ENCODE measurements around the gene CCDC102A. TPM values are rescaled to one million over a fixed set of nuclear protein-coding genes. Genes with fewer than 3 reads are reported as not detected.

CCDC102A gene
- total RNA-seq, 6 donors from 2014 or later: 8.2 to 41.9 (median 16.5) TPM

GRCh38 chr16:57479976-57480753 is 56.2 kb downstream of the CCDC102A start:
- WGBS, 2 donors: 34 to 43% methylated on average over 3 to 13 of the region's 15 CpGs

GRCh38 chr16:57479205-57479975 is 57.0 kb downstream of the CCDC102A start:
- DNase-seq: peak in 1 of 2 donors; percentile 83
- TF ChIP-seq POLR2A (IDR thresholded peaks at IDR 0.05) (no peak), POLR2AphosphoS5 (IDR thresholded peaks at IDR 0.05) (no peak), EP300 (IDR thresholded peaks at IDR 0.05) (no peak), CTCF (IDR thresholded peaks at IDR 0.05) (no peak)
- ATAC-seq (ENCODE audit: low FRiP score in 2 of 2): peak in 1 of 2 donors; percentile 77
- WGBS, 2 donors: 17 to 36% methylated on average over 21 to 29 of the region's 36 CpGs
- H3K4me1 ChIP-seq: peaks cover 38 to 63% (median 54%) of the 10 kb centered on the region in 4 donors
- peaks cover 0 to 9% (median 2%) of the 10 kb centered on the region in 4 donors for H3K36me3 ChIP-seq
- H3K27ac ChIP-seq: peak overlapping the region; percentile 40 to 64 (median 62)
- H3K4me3 ChIP-seq: peak overlapping the region; percentile 4 to 52 (median 36)
- H3K9me3 ChIP-seq: no peaks in the 10 kb centered on the region
- no peaks in the 10 kb centered on the region for H3K27me3 ChIP-seq

More at GRCh38 chr16:57479976-57480753, 56.2 kb downstream of the CCDC102A start:
- TF ChIP-seq POLR2A (IDR thresholded peaks at IDR 0.05) (no peak), POLR2AphosphoS5 (IDR thresholded peaks at IDR 0.05) (no peak), CTCF (IDR thresholded peaks at IDR 0.05) (no peak), EP300 (IDR thresholded peaks at IDR 0.05) (no peak)
- Histone ChIP-seq H3K9me3 (no peaks in the 10 kb centered on the region), H3K4me1 (peaks cover 43 to 71% (median 60%) of the 10 kb centered on the region in 4 donors), H3K4me3 (peak overlapping the region; percentile 4 to 52 (median 36)), H3K27me3 (no peaks in the 10 kb centered on the region), H3K27ac (peak overlapping the region; percentile 40 to 64 (median 62)), H3K36me3 (peaks cover 0 to 2% (median under 1%) of the 10 kb centered on the region in 4 donors)
- ATAC-seq (ENCODE audit: low FRiP score in 2 of 2): peak; percentile 78 to 80
- DNase-seq: peak; percentile 77 to 85

GRCh38 chr16:57478396-57479204 is 57.8 kb downstream of the CCDC102A start:
- H3K9me3 ChIP-seq: no peaks in the 10 kb centered on the region
- H3K4me3 ChIP-seq: peak overlapping the region; percentile 4 to 52 (median 36)
- ATAC-seq (ENCODE audit: low FRiP score in 2 of 2) (no peak), DNase-seq (no peak)
- peak overlapping the region in 3 of 4 donors; percentile 62 to 64 (median 63) for H3K27ac ChIP-seq
- no peaks in the 10 kb centered on the region for H3K27me3 ChIP-seq
- WGBS, 2 donors: 25 to 49% methylated on average over 10 to 15 of the region's 15 CpGs
- no peak for TF ChIP-seq CTCF (IDR thresholded peaks at IDR 0.05)
- no peak for TF ChIP-seq EP300 (IDR thresholded peaks at IDR 0.05)
- no peak for TF ChIP-seq POLR2A (IDR thresholded peaks at IDR 0.05)
- no peak for TF ChIP-seq POLR2AphosphoS5 (IDR thresholded peaks at IDR 0.05)
- H3K36me3 ChIP-seq: peaks cover 0 to 17% (median 9%) of the 10 kb centered on the region in 4 donors
- peaks cover 38 to 55% (median 52%) of the 10 kb centered on the region in 4 donors for H3K4me1 ChIP-seq

- DNase-seq (peak; percentile 50 to 59), ATAC-seq (ENCODE audit: low FRiP score in 2 of 2) (no peak)
- H3K27me3 ChIP-seq: no peaks in the 10 kb centered on the region
- WGBS, 2 donors: 50 to 73% methylated on average over 4 to 9 of the region's 9 CpGs
- no peak overlapping the region for H3K4me3 ChIP-seq
- peak overlapping the region in 3 of 4 donors; percentile 32 to 64 (median 62) for H3K27ac ChIP-seq
- H3K4me1 ChIP-seq: peaks cover 38 to 57% (median 53%) of the 10 kb centered on the region in 4 donors
- no peaks in the 10 kb centered on the region for H3K9me3 ChIP-seq
- H3K36me3 ChIP-seq: peaks cover 8 to 26% (median 17%) of the 10 kb centered on the region in 4 donors
- TF ChIP-seq EP300 (IDR thresholded peaks at IDR 0.05): no peak
- no peak for TF ChIP-seq POLR2A (IDR thresholded peaks at IDR 0.05)
- TF ChIP-seq CTCF (IDR thresholded peaks at IDR 0.05): no peak
- no peak for TF ChIP-seq POLR2AphosphoS5 (IDR thresholded peaks at IDR 0.05)
These were observed 58.7 kb downstream of the CCDC102A start for GRCh38 chr16:57477531-57478202.

Measured in upper lobe of left lung (tissue), 6 donors.